A549 (cell line): ENCODE results near the gene OSER1. TPM values are rescaled to one million over a fixed set of nuclear protein-coding genes. Genes with fewer than 3 reads are reported as not detected.

Source experiments
- ATAC-seq, 2 experiments: fragments of 200-7000 bp in 1 of 2; fragments of >200 bp in 1 of 2; cut with Nextera tagmentation in 1 of 2; cut with Tn5 transposase in 1 of 2; 3 replicates each; pipeline versions ENCODE4 v1.8.0 to v1.9.1; 2018 to 2020; ENCODE audit warnings: mild to moderate bottlenecking in 1 of 2, moderate library complexity in 1 of 2
- CTCF ChIA-PET: fragments of 300-600 bp; sonication (Branson Sonifier 250); formaldehyde crosslinking; extraction: SDS; loops from one replicate; lab custom pipeline; 2021; ENCODE audit warnings: antibody characterized with exemption, inconsistent platforms; lab: Yijun Ruan, JAX
- POLR2A ChIA-PET: fragments of 350-600 bp; formaldehyde crosslinking; extraction: SDS; loops from one replicate; lab custom pipeline; 2021; ENCODE audit warnings: antibody characterized with exemption, inconsistent platforms; lab: Yijun Ruan, JAX
- DNase-seq, 2 experiments: peaks; one replicate each; pipeline versions ENCODE4 v3.0.0 to v3.0.0-alpha.2; 2011 to 2016; ENCODE audit warnings: low read depth in 1 of 2, low spot score in 1 of 2
- FAIRE-seq: peaks from 2 replicates; lab custom pipeline; 2011; peaks lifted over from hg19 to GRCh38; lab: Jason Lieb, UNC
- H3K27ac ChIP-seq, 2 experiments: fragments of >200 bp; sonication (Bioruptor Twin); formaldehyde crosslinking; 3 replicates each; pipeline ENCODE4 v1.5.1; 2016 to 2017
- H3K4me1 ChIP-seq: fragments of >200 bp; sonication (Bioruptor Twin); formaldehyde crosslinking; 3 replicates; pipeline ENCODE4 v1.6.1; 2016
- H3K4me2 ChIP-seq: fragments of >200 bp; sonication (Bioruptor Twin); formaldehyde crosslinking; 3 replicates; pipeline ENCODE4 v1.6.1; 2016
- H3K4me3 ChIP-seq: fragments of >200 bp; sonication (Bioruptor Twin); formaldehyde crosslinking; 3 replicates; pipeline ENCODE4 v1.5.1; 2016
- H3K9me3 ChIP-seq: fragments of >200 bp; sonication (Bioruptor Twin); formaldehyde crosslinking; 3 replicates; pipeline ENCODE4 v1.6.1; 2016
- CEBPB ChIP-seq, 2 experiments: fragments of >200 bp in 1 of 2; sonication (Bioruptor Twin) in 1 of 2; formaldehyde crosslinking in 1 of 2; IDR thresholded peaks; 2 replicates each; pipeline ENCODE4 v1.6.1; 2012 to 2016
- CHD2 ChIP-seq: fragments of 150-350 bp; IDR thresholded peaks from 2 replicates; pipeline ENCODE4 v1.6.1; 2014; ENCODE audit warnings: low read length; ENCODE audit not compliant: partially characterized antibody
- EHMT2 ChIP-seq: fragments of 200-600 bp; sonication (generic); IDR thresholded peaks from 2 replicates; pipeline ENCODE4 v1.6.1; 2016; ENCODE audit warnings: antibody characterized with exemption, low read depth, mild to moderate bottlenecking, moderate library complexity
- ESRRA ChIP-seq: fragments of 150-350 bp; IDR thresholded peaks from 2 replicates; pipeline ENCODE4 v1.6.1; 2014; ENCODE audit warnings: mild to moderate bottlenecking, low read length, borderline replicate concordance
- FOSB ChIP-seq: fragments of 250-450 bp; sonication (Bioruptor Pico); IDR thresholded peaks from 2 replicates; pipeline ENCODE4 v1.5.0; 2020; ENCODE audit warnings: mild to moderate bottlenecking, moderate library complexity
- HDAC2 ChIP-seq: fragments of 200-600 bp; sonication (generic); IDR thresholded peaks from 2 replicates; pipeline ENCODE4 v1.6.1; 2016
- HOXB5 ChIP-seq: fragments of 250-450 bp; sonication (Bioruptor Pico); IDR thresholded peaks from 2 replicates; pipeline ENCODE4 v1.5.0; 2020; ENCODE audit warnings: mild to moderate bottlenecking, moderate library complexity
- JUNB ChIP-seq: fragments of >200 bp; sonication (Bioruptor Twin); formaldehyde crosslinking; IDR thresholded peaks from 2 replicates; pipeline ENCODE4 v1.6.1; 2016
- MAFK ChIP-seq: fragments of 450-650 bp; IDR thresholded peaks from 2 replicates; pipeline ENCODE4 v1.6.1; 2014; ENCODE audit not compliant: partially characterized antibody
- MYC ChIP-seq: IDR thresholded peaks from 2 replicates; pipeline ENCODE4 v1.6.1; 2012; ENCODE audit warnings: mild to moderate bottlenecking, inconsistent platforms, low read length, improper control_type of control experiment, borderline replicate concordance
- NFE2L2 ChIP-seq: fragments of 150-350 bp; conservative IDR thresholded peaks from 2 replicates; pipeline ENCODE4 v1.6.1; 2014; ENCODE audit warnings: low read length
- NR3C1 ChIP-seq: fragments of >200 bp; sonication (Bioruptor Twin); formaldehyde crosslinking; IDR thresholded peaks from 3 replicates; pipeline ENCODE4 v1.6.1; 2017
- RAD21 ChIP-seq, 2 experiments: fragments of >200 bp in 1 of 2; sonication (Bioruptor Twin) in 1 of 2; formaldehyde crosslinking in 1 of 2; IDR thresholded peaks in 1 of 2; conservative IDR thresholded peaks in 1 of 2; 2 replicates in 1 of 2; 3 replicates in 1 of 2; pipeline ENCODE4 v1.6.1; 2012 to 2018; ENCODE audit warnings: inconsistent platforms in 1 of 2
- RARB ChIP-seq: fragments of 250-450 bp; sonication (Bioruptor Pico); IDR thresholded peaks from 2 replicates; pipeline ENCODE4 v1.8.0; 2021; ENCODE audit warnings: mild to moderate bottlenecking, moderate library complexity
- RFX5 ChIP-seq: fragments of 450-650 bp; IDR thresholded peaks from 2 replicates; pipeline ENCODE4 v1.7.1; 2014; ENCODE audit warnings: antibody characterized with exemption, mild to moderate bottlenecking, moderate library complexity
- SREBF2 ChIP-seq: fragments of 450-650 bp; IDR thresholded peaks from 2 replicates; pipeline ENCODE4 v1.6.1; 2014; ENCODE audit warnings: mild to moderate bottlenecking, moderate library complexity
- TFCP2L1 ChIP-seq: fragments of 250-450 bp; sonication (Bioruptor Pico); IDR thresholded peaks from 2 replicates; pipeline ENCODE4 v1.5.0; 2021; ENCODE audit warnings: mild to moderate bottlenecking
- TP53 ChIP-seq: fragments of 250-450 bp; sonication (Bioruptor Pico); IDR thresholded peaks from 2 replicates; pipeline ENCODE4 v1.5.0; 2021; ENCODE audit warnings: mild to moderate bottlenecking, moderate library complexity
- ZC3H11A ChIP-seq: fragments of 450-650 bp; IDR thresholded peaks from 2 replicates; pipeline ENCODE4 v1.6.1; 2014; ENCODE audit warnings: antibody characterized with exemption, mild to moderate bottlenecking
- ZFP36 ChIP-seq: fragments of 450-650 bp; IDR thresholded peaks from 2 replicates; pipeline ENCODE4 v1.6.1; 2014; ENCODE audit warnings: borderline replicate concordance; ENCODE audit not compliant: partially characterized antibody
- ZNF302 ChIP-seq: fragments of 250-450 bp; sonication (Bioruptor Pico); IDR thresholded peaks from 2 replicates; pipeline ENCODE4 v1.9.0; 2021; ENCODE audit warnings: inconsistent platforms, mild to moderate bottlenecking, moderate library complexity
- WGBS: methylation state at CpG from one replicate; pipeline ENCODE4 v1.1.6; 2017; ENCODE audit errors: missing lambda C conversion rate; 5-methylcytosine and 5-hydroxymethylcytosine counted together
- polyA plus RNA-seq, 4 experiments: library from polyadenylated mRNA; depleted of rRNA in 3 of 4; stranded (reverse); fragments of >200 nt; fragmentation: RNase III in 1 of 4; extraction: RNeasy Plus Mini Kit Qiagen cat#74134 plus additional on column Dnase treatment in 1 of 4; gene quantifications; 2 replicates in 3 of 4; 3 replicates in 1 of 4; pipeline ENCODE4 v1.2.3, GENCODE V29; 2011 to 2017
- TF ChIP-seq, protein P1 (sequence below): fragments of 250-450 bp; sonication (Bioruptor Pico); IDR thresholded peaks from 2 replicates; pipeline ENCODE4 v1.5.0; 2020; ENCODE audit warnings: low read depth, mild to moderate bottlenecking, moderate library complexity
- TF ChIP-seq, protein P2 (sequence below): fragments of >200 bp; sonication (Bioruptor Twin); formaldehyde crosslinking; IDR thresholded peaks from 2 replicates; pipeline ENCODE4 v1.6.1; 2016
- TF ChIP-seq, protein P3 (sequence below): fragments of 250-450 bp; sonication (Bioruptor Pico); IDR thresholded peaks from 2 replicates; pipeline ENCODE4 v1.5.0; 2021; ENCODE audit warnings: mild to moderate bottlenecking, moderate library complexity, borderline replicate concordance
- TF ChIP-seq, protein P4 (sequence below): IDR thresholded peaks from 2 replicates; pipeline ENCODE4 v1.6.1; 2012
- TF ChIP-seq, protein P5 (sequence below): IDR thresholded peaks from 2 replicates; pipeline ENCODE4 v1.6.1; 2012; ENCODE audit warnings: low read depth, borderline replicate concordance
- TF ChIP-seq, protein P6 (sequence below): fragments of 450-650 bp; IDR thresholded peaks from 2 replicates; pipeline ENCODE4 v1.6.1; 2014; ENCODE audit warnings: antibody characterized with exemption

Gene OSER1
- polyA plus RNA-seq, 2 of the 4 experiments (the other 2 are of a cell fraction) = 47.5 to 62.6 TPM

DNA sequence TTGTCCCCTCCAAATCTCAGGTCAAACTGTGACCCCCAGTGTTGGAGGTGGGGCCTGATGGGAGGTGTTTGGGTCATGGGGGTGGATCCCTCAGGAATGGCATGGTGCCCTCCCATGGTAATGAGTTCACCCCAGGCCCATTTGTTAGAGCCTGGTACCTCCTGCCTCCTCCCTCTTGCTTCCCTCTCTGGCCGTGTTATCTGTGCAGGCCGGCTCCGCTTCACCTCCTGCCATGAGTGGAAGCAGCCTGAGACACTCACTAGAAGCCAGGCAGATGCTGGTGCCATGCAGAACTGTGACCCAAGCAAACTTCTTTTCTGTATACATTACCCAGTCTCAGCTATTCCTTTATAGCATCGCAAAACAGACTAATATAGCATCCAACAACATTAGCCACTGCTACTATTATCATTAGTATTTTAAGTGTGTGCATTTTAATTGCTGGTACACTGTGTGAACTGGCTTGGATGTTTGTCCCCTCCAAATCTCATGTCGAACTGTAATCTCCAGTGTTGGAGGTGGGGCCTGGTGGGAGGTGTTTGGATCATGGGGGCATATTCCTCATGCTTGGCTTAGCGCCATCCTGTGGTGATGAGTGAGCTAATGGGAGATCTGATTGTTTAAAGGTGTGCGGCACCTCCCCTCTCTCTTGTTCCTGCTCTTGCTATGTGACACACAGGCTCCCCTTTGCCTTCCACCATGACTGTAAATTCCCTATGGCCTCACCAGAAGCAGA is 12.2 kb upstream of the OSER1 start:
- H3K4me3 ChIP-seq = no peak overlapping the region
- no peak for FAIRE-seq
- POLR2A ChIA-PET = no interaction called here
- H3K9me3 ChIP-seq = no peaks in the 10 kb centered on the region
- peak in 1 of 2 experiments; percentile 21 for DNase-seq
- no peaks in the 10 kb centered on the region; the same call in 2 of the 3 replicates for H3K4me1 ChIP-seq
- no peak overlapping the region for H3K27ac ChIP-seq
- no peak overlapping the region for H3K4me2 ChIP-seq
- WGBS = 69% methylated on average over 7 of the region's 7 CpGs
- TF ChIP-seq TFCP2L1 (CRISPR knock-in tag) = no peak
- TF ChIP-seq CHD2 = no peak
- no peak for TF ChIP-seq NFE2L2
- no peak for TF ChIP-seq CEBPB (IDR thresholded peaks at IDR 0.05)
- no peak for TF ChIP-seq FOSB (CRISPR knock-in tag)
- no peak for TF ChIP-seq RAD21 (conservative IDR thresholded peaks at IDR 0.05 in 1 of 2, IDR thresholded peaks at IDR 0.05 in 1 of 2)
- TF ChIP-seq, protein P1, sequence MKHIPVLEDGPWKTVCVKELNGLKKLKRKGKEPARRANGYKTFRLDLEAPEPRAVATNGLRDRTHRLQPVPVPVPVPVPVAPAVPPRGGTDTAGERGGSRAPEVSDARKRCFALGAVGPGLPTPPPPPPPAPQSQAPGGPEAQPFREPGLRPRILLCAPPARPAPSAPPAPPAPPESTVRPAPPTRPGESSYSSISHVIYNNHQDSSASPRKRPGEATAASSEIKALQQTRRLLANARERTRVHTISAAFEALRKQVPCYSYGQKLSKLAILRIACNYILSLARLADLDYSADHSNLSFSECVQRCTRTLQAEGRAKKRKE (CRISPR knock-in tag) = no peak
- TF ChIP-seq ESRRA = no peak
- no peak for TF ChIP-seq NR3C1
- TF ChIP-seq, protein P2, sequence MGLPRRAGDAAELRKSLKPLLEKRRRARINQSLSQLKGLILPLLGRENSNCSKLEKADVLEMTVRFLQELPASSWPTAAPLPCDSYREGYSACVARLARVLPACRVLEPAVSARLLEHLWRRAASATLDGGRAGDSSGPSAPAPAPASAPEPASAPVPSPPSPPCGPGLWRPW = no peak
- ATAC-seq = peak in 1 of 2 experiments; percentile 36; a peak in 2 of 6 replicates
- CTCF ChIA-PET = interaction anchor here (1.1 to 16.0 kb wide), 7 partner anchors 7 to 240 kb away, joined by 3 to 440 read pairs (median 48); partner anchors contain the start of genes FITM2 and GDAP1L1

DNA sequence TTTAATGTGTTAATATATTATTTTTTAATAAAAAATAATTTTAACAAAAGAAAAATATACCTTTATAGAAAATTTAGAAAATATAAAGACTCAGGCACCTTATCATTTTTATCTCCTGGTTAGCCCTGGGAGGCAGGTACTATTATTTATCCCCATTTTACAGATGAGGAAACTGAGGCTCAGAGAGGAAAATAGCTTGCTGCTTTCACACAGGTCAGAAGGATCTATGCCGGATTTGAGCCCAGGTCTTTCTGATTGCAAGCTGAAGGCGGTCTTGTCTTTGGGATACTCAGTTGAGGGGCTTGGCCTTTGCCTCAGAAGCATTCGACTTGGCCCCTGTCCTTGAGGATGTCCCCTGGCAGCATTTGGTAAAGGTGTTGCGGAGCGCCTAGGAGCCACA is 11.5 kb upstream of the OSER1 start:
- no peak overlapping the region for H3K4me2 ChIP-seq
- H3K4me3 ChIP-seq = no peak overlapping the region
- ChIA-PET CTCF (interaction anchor here (9.8 to 16.0 kb wide), 3 partner anchors 11 to 241 kb away, joined by 96 to 440 read pairs (median 337); partner anchors contain the start of gene FITM2), POLR2A (no interaction called here)
- ATAC-seq (no peak), FAIRE-seq (no peak), DNase-seq (no peak)
- no peaks in the 10 kb centered on the region; the same call in 2 of the 3 replicates for H3K4me1 ChIP-seq
- no peak overlapping the region for H3K27ac ChIP-seq
- TF ChIP-seq RFX5 (no peak), SREBF2 (no peak), ZNF302 (no peak), TP53 (no peak), EHMT2 (no peak), JUNB (no peak), RARB (no peak), CHD2 (no peak)
- TF ChIP-seq, protein P3, sequence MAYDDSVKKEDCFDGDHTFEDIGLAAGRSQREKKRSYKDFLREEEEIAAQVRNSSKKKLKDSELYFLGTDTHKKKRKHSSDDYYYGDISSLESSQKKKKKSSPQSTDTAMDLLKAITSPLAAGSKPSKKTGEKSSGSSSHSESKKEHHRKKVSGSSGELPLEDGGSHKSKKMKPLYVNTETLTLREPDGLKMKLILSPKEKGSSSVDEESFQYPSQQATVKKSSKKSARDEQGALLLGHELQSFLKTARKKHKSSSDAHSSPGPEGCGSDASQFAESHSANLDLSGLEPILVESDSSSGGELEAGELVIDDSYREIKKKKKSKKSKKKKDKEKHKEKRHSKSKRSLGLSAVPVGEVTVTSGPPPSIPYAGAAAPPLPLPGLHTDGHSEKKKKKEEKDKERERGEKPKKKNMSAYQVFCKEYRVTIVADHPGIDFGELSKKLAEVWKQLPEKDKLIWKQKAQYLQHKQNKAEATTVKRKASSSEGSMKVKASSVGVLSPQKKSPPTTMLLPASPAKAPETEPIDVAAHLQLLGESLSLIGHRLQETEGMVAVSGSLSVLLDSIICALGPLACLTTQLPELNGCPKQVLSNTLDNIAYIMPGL (CRISPR knock-in tag) = no peak
- TF ChIP-seq, protein P2 = no peak
- WGBS = 87% methylated on average over 5 of the region's 5 CpGs
- H3K9me3 ChIP-seq = no peaks in the 10 kb centered on the region

DNA sequence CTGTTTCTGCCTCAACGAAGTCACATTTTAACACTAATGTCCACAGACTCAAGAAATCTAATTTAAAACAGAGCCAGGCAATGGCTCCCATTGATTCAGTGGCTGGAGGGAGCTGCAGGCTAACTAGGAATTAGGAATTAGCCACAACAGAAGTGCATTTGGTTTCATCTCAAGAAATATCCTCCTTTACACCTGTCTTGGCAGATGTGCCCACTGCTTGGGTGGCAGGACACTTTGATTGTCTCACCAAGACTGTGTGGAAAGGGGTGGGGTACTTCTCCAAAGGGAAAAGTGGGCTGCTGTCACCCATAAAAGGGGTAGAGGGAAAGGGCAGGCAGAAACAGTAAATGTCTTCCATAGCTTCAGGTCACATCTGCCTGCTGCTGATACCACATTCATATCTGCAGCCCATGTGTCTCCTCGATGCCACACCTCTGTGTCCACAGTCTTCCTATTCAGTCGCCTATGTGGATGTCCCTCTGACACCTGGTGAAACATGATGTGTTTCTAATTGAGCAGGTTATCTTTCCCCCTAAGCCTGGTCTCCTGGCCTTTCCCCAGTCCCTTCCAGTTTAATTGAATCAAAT is 10.9 kb upstream of the OSER1 start:
- CTCF ChIA-PET = interaction anchor here (9.8 to 16.0 kb wide), 4 partner anchors 11 to 242 kb away, joined by 96 to 440 read pairs (median 289); partner anchors contain the start of gene FITM2
- no peak overlapping the region for H3K27ac ChIP-seq
- no peak for TF ChIP-seq ZFP36
- TF ChIP-seq, protein P4, sequence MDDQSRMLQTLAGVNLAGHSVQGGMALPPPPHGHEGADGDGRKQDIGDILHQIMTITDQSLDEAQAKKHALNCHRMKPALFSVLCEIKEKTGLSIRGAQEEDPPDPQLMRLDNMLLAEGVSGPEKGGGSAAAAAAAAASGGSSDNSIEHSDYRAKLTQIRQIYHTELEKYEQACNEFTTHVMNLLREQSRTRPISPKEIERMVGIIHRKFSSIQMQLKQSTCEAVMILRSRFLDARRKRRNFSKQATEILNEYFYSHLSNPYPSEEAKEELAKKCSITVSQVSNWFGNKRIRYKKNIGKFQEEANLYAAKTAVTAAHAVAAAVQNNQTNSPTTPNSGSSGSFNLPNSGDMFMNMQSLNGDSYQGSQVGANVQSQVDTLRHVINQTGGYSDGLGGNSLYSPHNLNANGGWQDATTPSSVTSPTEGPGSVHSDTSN = no peak
- no peak for TF ChIP-seq ZC3H11A
- no peak for TF ChIP-seq MYC
- TF ChIP-seq SREBF2 = no peak
- no peak for TF ChIP-seq HOXB5 (CRISPR knock-in tag)
- TF ChIP-seq MAFK = no peak
- TF ChIP-seq HDAC2 = no peak
- no peak for TF ChIP-seq CEBPB (IDR thresholded peaks at IDR 0.05)
- TF ChIP-seq, protein P5, sequence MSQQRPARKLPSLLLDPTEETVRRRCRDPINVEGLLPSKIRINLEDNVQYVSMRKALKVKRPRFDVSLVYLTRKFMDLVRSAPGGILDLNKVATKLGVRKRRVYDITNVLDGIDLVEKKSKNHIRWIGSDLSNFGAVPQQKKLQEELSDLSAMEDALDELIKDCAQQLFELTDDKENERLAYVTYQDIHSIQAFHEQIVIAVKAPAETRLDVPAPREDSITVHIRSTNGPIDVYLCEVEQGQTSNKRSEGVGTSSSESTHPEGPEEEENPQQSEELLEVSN = no peak
- TF ChIP-seq, protein P6, sequence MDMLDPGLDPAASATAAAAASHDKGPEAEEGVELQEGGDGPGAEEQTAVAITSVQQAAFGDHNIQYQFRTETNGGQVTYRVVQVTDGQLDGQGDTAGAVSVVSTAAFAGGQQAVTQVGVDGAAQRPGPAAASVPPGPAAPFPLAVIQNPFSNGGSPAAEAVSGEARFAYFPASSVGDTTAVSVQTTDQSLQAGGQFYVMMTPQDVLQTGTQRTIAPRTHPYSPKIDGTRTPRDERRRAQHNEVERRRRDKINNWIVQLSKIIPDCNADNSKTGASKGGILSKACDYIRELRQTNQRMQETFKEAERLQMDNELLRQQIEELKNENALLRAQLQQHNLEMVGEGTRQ = no peak
- no peak for TF ChIP-seq ESRRA
- TF ChIP-seq RFX5 = no peak

More for the DNA sequence above, 10.9 kb upstream of the OSER1 start:
- FAIRE-seq (no peak), DNase-seq (no peak), ATAC-seq (no peak)
- WGBS = 79% methylated on average over 3 of the region's 3 CpGs
- POLR2A ChIA-PET = no interaction called here
- Histone ChIP-seq H3K9me3 (no peaks in the 10 kb centered on the region), H3K4me1 (no peaks in the 10 kb centered on the region; the same call in 2 of the 3 replicates), H3K4me2 (no peak overlapping the region), H3K4me3 (no peak overlapping the region)
